GM18517 (cell line): ENCODE data around the gene PPP1R3G.
"Not testable (repeated sequence)": the region's sequence is repeated elsewhere in the genome, so short reads cannot be mapped to it uniquely, and the experiment has no call there.

Source experiments
- ATAC-seq: cut with Tn5 transposase; IDR thresholded peaks from one replicate; pipeline ENCODE4 v1.9.1; 2021; ENCODE audit warnings: mild to moderate bottlenecking, moderate library complexity; ENCODE audit not compliant: unreplicated experiment

PPP1R3G gene

DNA sequence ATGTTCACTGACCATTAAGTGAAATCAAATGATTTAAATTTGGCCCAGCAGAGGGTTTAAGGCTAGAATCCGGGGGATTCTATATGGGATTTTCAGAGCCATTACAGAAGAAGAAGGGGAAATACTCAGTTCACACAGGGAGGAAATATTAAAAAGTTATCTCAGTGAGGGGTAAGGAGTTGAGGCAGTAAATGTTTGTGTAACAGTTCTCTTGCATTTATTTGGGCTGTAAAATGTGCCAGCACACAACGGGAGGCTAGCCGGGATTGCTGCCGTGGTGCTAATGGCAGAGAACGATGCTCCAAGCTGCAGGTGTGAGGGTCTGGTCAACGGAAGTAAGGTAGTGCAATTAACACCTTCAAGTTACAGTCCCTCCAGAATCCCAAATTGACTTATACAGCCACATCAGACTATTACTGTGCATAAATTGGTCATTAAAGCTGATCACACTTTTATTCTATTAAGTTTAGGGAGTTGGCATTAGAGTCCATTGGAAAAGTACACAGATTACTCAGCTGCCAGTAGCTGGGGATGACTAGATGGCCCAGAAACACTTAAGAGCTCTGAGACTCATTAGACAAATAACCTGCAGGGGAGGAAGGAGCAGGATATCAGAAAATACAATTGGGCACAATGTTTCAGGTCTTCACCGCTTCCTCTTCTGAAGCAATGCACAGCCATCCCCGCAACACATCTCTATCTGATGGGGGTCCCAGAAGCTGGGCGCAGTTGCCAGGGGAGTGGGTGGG is 31.3 kb downstream of the PPP1R3G start:
- ATAC-seq = no peak

DNA sequence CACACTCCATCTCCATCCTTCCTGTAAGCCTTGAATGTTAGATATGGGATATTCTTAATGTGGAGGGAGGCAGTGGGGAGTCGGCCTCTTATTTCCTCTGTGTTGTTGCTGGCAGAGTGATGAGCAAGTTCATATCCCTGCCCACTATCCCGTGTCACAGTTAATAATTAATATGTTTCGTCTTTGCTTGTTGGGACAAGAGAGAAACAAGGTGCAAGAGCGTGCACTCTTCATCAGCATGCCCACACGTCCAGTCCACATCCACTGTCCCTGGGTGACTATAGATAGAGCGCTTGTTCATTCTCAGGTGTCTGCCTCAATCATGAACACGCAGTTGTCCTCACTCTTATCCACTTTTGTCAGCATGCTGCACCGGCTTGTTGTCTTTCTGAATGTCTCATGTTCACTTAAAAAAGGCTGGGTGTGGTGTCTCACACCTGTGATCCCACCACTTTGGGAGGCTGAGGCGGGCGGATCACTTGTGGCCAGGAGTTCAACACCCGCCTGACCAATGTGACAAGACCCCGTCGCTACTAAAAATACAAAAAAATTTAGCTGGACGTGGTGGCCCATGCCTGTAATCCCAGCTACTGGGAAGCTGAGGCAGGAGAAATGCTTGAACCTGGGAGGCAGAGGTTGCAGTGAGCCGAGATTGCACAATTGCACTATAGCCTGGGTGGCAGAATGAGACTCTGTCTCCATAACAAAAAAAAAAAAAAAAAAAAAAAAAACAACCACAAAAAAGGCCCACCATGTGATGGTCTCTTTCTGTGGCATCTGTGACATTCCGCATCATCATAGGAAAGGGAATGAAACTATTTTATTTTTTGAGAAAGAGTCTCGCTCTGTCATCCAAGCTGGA is 34.2 kb downstream of the PPP1R3G start:
- ATAC-seq = no peak

- ATAC-seq = no peak
These were observed 34.9 kb downstream of the PPP1R3G start for GRCh38 chr6:5120011-5120410.

- not testable (repeated sequence) for ATAC-seq
These were observed 35.4 kb downstream of the PPP1R3G start for GRCh38 chr6:5120543-5120942.

- ATAC-seq = no peak
These were observed 36.3 kb downstream of the PPP1R3G start for GRCh38 chr6:5121479-5121878.

GRCh38 chr6:5121956-5122355 is 36.8 kb downstream of the PPP1R3G start:
- no peak for ATAC-seq

- ATAC-seq = no peak
These were observed 37.5 kb downstream of the PPP1R3G start for GRCh38 chr6:5122504-5123112.

DNA sequence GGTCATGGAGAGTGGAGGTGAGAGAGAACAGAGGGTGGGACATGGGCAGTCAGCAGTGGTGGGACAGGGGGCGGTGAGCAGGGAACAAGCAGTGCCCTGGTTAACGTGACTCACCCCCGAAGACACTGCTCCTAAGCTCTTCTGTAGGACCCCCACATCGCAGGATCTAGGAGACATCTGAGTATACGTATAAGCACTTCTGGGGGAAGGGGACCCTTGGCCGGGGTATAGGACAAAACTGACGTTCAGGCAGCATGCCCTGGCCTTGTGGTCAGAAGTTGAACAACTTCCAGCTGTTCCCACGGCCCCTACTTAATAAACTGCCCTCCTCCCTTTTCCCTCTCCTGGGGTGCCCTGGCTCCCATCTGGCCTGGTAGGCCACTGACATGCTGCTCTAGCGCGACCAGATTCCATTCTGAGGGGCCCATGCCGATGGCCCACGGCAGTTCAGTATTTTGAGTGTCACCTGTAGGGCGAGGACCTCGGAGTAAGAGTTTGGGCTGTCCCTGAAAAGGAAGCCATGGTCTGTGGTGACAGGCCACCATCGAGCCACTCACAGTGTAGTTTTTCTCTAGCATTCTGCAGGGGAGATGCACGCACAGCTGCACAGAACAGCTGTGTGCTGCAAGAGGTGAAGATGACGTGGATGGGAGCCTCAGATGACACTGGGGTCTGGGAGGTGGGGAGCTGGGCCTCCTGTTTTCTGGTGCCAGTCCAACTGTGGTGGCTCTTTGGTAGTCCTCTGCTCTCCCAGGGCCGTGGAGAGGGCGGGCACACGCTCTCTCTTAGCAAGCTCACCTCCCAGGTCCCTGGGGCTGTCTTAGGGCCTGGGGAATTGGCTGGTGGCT is 38.4 kb downstream of the PPP1R3G start:
- no peak for ATAC-seq

DNA sequence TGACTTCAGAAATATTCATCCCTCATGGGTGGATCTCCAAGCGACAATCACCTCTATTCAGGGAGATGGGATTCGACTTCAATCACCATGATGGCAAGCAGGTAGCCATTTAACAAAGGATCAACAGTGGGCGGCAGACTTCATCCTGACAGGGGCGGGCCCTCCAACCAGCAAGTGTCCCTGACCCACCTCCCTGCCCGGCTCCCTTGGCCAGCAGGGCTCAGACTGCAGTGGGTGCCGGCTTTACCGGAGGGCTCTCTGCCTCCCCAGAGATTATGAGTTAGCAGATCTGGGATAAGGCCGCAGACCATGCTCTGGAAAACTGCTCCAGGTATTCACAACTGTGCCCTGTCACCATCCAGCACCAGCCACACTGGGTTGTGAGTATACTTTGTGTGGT is 39.4 kb downstream of the PPP1R3G start:
- no peak for ATAC-seq

DNA sequence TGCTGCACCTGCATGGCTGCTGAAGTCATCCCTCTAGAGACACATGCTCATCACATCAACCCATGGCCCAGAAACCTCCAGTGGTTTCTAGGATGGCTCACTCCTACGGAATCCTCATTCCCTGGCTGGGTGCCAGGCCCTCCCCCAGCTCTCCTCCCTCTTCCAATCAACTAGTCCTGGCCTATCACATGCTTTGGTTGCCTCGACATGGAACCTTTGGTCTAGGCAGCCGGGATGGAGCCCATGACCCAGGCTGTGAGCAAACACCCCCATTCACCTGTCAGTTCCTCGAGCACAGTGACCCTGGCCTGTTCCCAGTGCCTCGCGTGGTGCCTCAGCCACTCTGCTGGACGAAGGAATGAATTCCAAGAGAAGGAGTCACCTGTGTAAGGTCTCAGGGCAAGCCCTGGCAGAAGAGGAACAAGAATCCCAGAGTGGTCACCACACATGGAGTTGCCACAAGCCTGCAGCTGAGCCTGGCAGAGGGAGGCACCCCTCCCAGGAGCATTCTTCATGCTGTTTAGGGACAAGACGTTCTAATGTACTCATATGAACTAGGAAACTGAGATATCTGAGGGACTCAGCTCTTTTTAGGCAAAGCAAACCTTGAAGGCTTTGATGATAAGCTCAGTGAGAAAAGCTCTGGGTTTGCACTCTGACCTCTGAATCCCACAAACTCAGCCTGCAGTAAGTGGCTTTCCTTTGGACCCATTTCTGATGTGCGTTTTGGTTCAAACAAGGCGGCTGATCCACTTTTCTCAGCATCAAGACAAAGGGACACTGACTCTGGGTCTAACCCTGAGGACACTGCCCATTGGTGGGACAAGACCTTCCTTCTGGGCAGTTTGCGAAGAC is 40.2 kb downstream of the PPP1R3G start:
- no peak for ATAC-seq

DNA sequence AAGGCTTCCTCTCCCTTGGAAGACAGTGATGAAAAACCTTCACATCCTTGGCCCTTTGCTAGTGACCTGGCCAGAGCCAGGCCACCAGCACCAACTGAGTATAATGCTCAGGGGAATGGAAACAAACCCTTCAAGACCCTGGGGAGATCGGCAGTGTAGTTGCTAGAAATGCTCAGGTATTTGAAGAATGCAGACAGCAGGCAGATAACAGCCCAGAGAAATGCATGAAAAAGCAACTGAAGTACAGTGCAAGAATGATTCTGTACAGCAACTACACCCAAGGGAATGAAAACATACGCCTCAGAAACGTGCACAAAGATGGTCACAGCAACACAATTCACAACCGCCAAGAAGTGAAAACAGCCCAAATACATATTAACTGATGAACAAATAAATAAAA is 41.1 kb downstream of the PPP1R3G start:
- ATAC-seq = no peak

DNA sequence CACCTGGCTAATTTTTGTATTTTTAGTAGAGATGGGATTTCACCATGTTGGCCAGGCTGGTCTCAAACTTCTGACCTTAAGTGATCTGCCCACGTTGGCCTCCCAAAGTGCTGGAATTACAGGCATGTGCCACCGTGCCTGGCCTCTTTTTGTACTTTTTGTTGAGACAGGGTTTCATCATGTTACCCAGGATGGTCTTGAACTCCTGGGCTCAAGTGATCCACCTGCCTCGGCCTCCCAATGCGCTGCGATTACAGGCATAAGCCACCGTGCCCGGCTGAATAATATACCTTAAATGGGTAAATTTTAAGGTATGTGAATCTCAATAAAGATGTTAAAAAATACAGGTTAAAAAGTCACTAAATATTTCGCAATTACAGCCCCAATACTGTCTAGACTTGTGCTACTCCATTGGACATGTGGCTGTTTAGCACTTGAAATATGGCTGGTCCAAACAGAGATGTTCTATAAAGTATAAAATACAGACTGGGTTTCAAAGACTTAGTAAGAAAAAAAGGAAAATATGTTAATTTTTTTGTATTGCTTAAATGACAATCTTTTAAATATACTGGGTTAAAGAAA is 42.1 kb downstream of the PPP1R3G start:
- ATAC-seq = no peak

GRCh38 chr6:5128351-5128750 is 43.2 kb downstream of the PPP1R3G start:
- ATAC-seq = no peak

- no peak for ATAC-seq
These were observed 45.2 kb downstream of the PPP1R3G start for GRCh38 chr6:5130135-5130866.

GRCh38 chr6:5132731-5133130 is 47.6 kb downstream of the PPP1R3G start:
- ATAC-seq = peak; percentile 64

DNA sequence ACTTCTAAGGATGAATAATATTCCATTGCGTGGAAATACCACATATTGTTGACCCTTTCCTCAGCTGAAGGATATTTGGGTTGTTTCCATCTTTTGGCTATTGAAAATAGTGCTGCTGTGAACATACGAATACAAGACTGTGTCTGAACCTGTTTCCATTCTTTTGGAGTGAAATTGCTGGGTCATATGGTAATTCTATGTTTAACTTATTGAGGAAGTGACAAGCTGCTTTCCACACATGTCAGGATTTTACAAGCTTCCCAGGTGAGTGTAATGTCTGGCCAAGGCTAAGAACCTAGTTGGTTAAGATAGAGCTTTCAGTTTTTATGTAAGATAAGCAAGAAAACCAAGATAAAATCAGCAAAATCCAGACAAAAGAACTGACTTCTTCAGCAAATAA is 48.8 kb downstream of the PPP1R3G start:
- no peak for ATAC-seq

DNA sequence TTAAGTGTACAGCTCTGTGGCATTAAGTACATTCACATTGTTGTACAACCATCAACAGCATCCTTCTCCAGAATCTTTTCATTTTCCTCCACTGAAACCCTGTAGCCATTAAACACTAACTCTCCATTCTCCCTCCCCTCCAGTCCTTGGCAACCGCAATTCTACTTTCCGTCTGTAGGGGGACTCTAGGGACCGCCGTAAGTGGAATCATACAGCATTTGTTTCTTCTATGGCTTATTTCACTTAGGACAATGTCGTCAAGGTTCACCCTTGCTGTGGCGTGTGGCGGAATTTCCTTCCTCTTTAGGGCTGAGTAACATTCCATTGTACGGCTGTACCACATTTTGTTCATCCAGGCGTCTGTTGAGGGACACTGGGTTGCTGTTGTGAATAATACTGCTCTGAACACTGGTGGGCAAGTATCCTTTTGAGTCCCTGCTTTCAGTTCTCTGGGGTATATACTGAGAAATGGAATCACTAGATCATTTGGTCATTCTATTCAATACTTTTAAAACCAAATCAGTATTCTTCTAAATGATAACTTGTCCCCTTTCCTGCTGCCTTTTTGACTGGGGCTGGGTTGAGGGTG is 50.7 kb downstream of the PPP1R3G start:
- no peak for ATAC-seq

GRCh38 chr6:5136851-5137250 is 51.7 kb downstream of the PPP1R3G start:
- ATAC-seq = no peak
